Neutrophil (primary cell): ENCODE measurements around the gene KDELR3.

Experiments
- H3K27ac ChIP-seq: fragments of 200-600 bp; sonication (generic); 2 replicates; pipeline ENCODE4 v1.5.1; 2016; ENCODE audit warnings: mild to moderate bottlenecking, moderate library complexity
- H3K27me3 ChIP-seq: fragments of 200-600 bp; sonication (generic); 2 replicates; pipeline ENCODE4 v1.6.0; 2016; ENCODE audit warnings: mild to moderate bottlenecking
- H3K36me3 ChIP-seq: fragments of 200-600 bp; sonication (generic); 2 replicates; pipeline ENCODE4 v1.5.1; 2017
- H3K4me1 ChIP-seq, 2 experiments: fragments of 200-600 bp in 1 of 2; sonication (generic) in 1 of 2; 1 replicate in 1 of 2; 2 replicates in 1 of 2; pipeline versions ENCODE4 v1.5.1 to v1.6.1; 2013 to 2016; ENCODE audit warnings: low read depth in 1 of 2, low read length in 1 of 2, mild to moderate bottlenecking in 1 of 2, moderate library complexity in 1 of 2; ENCODE audit not compliant: control insufficient read depth in 1 of 2, insufficient read depth in 1 of 2
- H3K4me3 ChIP-seq, 2 experiments: fragments of 200-600 bp in 1 of 2; sonication (generic) in 1 of 2; 1 replicate in 1 of 2; 2 replicates in 1 of 2; pipeline ENCODE4 v1.5.1; 2013 to 2016; ENCODE audit warnings: low read depth in 1 of 2, low read length in 1 of 2, mild to moderate bottlenecking in 1 of 2, moderate library complexity in 1 of 2
- H3K9me3 ChIP-seq: fragments of 200-600 bp; sonication (generic); 2 replicates; pipeline ENCODE4 v1.5.1; 2016
- CTCF ChIP-seq: fragments of 200-600 bp; sonication (generic); IDR thresholded peaks from 2 replicates; pipeline ENCODE4 v1.5.1; 2016; ENCODE audit warnings: antibody characterized with exemption

Gene KDELR3

GRCh38 chr22:38494939-38495338 lies 27.0 kb downstream of the KDELR3 start:
- no peak for TF ChIP-seq CTCF
- Histone ChIP-seq H3K27ac (no peak overlapping the region), H3K4me3 (no peak overlapping the region), H3K27me3 (no peaks in the 10 kb centered on the region), H3K36me3 (peaks cover 100% of the 10 kb centered on the region), H3K4me1 (peaks cover 0 to 4% of the 10 kb centered on the region in 2 experiments), H3K9me3 (peaks cover 12% of the 10 kb centered on the region)

- Histone ChIP-seq H3K27me3 (no peaks in the 10 kb centered on the region), H3K4me3 (no peak overlapping the region), H3K36me3 (peaks cover 94% of the 10 kb centered on the region), H3K9me3 (peaks cover 12% of the 10 kb centered on the region), H3K4me1 (peaks cover 8 to 17% of the 10 kb centered on the region in 2 experiments), H3K27ac (no peak overlapping the region)
- TF ChIP-seq CTCF, result no peak
Observed at GRCh38 chr22:38497869-38498268, 30.0 kb downstream of the KDELR3 start.

GRCh38 chr22:38501797-38502672 lies 34.1 kb downstream of the KDELR3 start:
- no peaks in the 10 kb centered on the region for H3K9me3 ChIP-seq
- no peak for TF ChIP-seq CTCF
- no peak overlapping the region for H3K4me3 ChIP-seq
- H3K4me1 ChIP-seq, result peaks cover 35 to 41% of the 10 kb centered on the region in 2 experiments
- peaks cover 55% of the 10 kb centered on the region for H3K36me3 ChIP-seq
- no peaks in the 10 kb centered on the region for H3K27me3 ChIP-seq
- peak overlapping the region; percentile 96 for H3K27ac ChIP-seq

GRCh38 chr22:38503021-38503420 lies 35.1 kb downstream of the KDELR3 start:
- Histone ChIP-seq H3K4me3 (peak overlapping the region in 1 of 2 experiments; percentile 1), H3K9me3 (no peaks in the 10 kb centered on the region), H3K4me1 (peaks cover 42 to 46% of the 10 kb centered on the region in 2 experiments), H3K27ac (peak overlapping the region; percentile 96), H3K27me3 (no peaks in the 10 kb centered on the region), H3K36me3 (peaks cover 45% of the 10 kb centered on the region)
- TF ChIP-seq CTCF, result no peak

- Histone ChIP-seq H3K27ac (peak overlapping the region; percentile 96), H3K4me3 (peak overlapping the region; percentile 75 to 97), H3K36me3 (peaks cover 26% of the 10 kb centered on the region), H3K4me1 (peaks cover 42 to 46% of the 10 kb centered on the region in 2 experiments), H3K9me3 (no peaks in the 10 kb centered on the region), H3K27me3 (no peaks in the 10 kb centered on the region)
- no peak for TF ChIP-seq CTCF
Observed at GRCh38 chr22:38504731-38505540, 37.0 kb downstream of the KDELR3 start.
